ENCODE measurements around the gene CCDC50. TPM values are rescaled to one million over a fixed set of nuclear protein-coding genes. Genes with fewer than 3 reads are reported as not detected.

Gene CCDC50
- total RNA-seq, 1 donor from 2014 or later: 89.9 TPM

DNA sequence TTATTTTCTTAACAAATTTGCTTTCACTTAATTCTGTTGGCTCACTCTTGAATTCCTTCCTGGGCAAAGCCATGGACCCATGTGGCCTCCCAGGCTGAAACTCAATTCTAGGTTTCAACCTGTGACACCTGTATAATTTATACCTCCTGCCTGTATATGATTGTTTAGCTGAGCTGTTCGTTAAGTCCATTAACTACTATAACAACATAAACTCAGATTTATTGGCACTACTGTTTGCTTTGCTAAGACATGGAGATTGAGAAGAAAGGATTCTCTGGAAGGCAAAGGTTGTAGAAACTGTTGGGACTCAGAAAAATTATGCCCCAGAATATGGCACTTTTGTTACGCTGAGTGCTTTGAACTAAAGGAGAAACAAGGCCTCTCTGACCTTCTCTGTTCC lies 26.7 kb upstream of the CCDC50 start:
- peaks cover 2% of the 10 kb centered on the region for H3K9me3 Mint-ChIP-seq (ENCODE audit: unreplicated experiment)
- TF ChIP-seq, protein P1, sequence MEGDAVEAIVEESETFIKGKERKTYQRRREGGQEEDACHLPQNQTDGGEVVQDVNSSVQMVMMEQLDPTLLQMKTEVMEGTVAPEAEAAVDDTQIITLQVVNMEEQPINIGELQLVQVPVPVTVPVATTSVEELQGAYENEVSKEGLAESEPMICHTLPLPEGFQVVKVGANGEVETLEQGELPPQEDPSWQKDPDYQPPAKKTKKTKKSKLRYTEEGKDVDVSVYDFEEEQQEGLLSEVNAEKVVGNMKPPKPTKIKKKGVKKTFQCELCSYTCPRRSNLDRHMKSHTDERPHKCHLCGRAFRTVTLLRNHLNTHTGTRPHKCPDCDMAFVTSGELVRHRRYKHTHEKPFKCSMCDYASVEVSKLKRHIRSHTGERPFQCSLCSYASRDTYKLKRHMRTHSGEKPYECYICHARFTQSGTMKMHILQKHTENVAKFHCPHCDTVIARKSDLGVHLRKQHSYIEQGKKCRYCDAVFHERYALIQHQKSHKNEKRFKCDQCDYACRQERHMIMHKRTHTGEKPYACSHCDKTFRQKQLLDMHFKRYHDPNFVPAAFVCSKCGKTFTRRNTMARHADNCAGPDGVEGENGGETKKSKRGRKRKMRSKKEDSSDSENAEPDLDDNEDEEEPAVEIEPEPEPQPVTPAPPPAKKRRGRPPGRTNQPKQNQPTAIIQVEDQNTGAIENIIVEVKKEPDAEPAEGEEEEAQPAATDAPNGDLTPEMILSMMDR (IDR thresholded peaks at IDR 0.05; ENCODE audit: insufficient read depth, low read depth, low read length): no peak
- no peak for TF ChIP-seq EZH2 (IDR thresholded peaks at IDR 0.05; ENCODE audit: insufficient read depth, low read length)
- no peak for FAIRE-seq
- no peak overlapping the region for H3K4me3 ChIP-seq (ENCODE audit: insufficient read depth, low read depth, low read length)
- H3K36me3 Mint-ChIP-seq (ENCODE audit: low read depth, unreplicated experiment): no peaks in the 10 kb centered on the region
- no peak overlapping the region for H3K27ac Mint-ChIP-seq (ENCODE audit: unreplicated experiment)
- no peak overlapping the region for H3K9ac ChIP-seq (ENCODE audit: low read length)
- no peaks in the 10 kb centered on the region for H4K20me1 ChIP-seq (ENCODE audit: insufficient read depth, low read length)
- H3K4me1 ChIP-seq (ENCODE audit: insufficient read depth, low read length): no peaks in the 10 kb centered on the region
- no peaks in the 10 kb centered on the region for H3K27me3 ChIP-seq (ENCODE audit: insufficient read depth, low read length)
- peaks cover 7% of the 10 kb centered on the region for H3K27me3 Mint-ChIP-seq (ENCODE audit: low read depth, unreplicated experiment)
- H3K4me3 Mint-ChIP-seq (ENCODE audit: unreplicated experiment): no peak overlapping the region
- no peak overlapping the region for H3K4me2 ChIP-seq (ENCODE audit: low read length)
- H2AFZ ChIP-seq (ENCODE audit: low read depth, low read length): no peak overlapping the region
- no peaks in the 10 kb centered on the region for H3K36me3 ChIP-seq (ENCODE audit: insufficient read depth, low read length)
- H3K4me1 Mint-ChIP-seq (ENCODE audit: low read depth, unreplicated experiment): peaks cover 7% of the 10 kb centered on the region
- H3K27ac ChIP-seq (ENCODE audit: low read depth, low read length): no peak overlapping the region
- no peaks in the 10 kb centered on the region for H3K9me3 ChIP-seq (ENCODE audit: insufficient read depth, low read depth, low read length)
- no peaks in the 10 kb centered on the region for H3K79me2 ChIP-seq (ENCODE audit: insufficient read depth, low read length)
- DNase-seq (ENCODE audit: low read depth): no peak

DNA sequence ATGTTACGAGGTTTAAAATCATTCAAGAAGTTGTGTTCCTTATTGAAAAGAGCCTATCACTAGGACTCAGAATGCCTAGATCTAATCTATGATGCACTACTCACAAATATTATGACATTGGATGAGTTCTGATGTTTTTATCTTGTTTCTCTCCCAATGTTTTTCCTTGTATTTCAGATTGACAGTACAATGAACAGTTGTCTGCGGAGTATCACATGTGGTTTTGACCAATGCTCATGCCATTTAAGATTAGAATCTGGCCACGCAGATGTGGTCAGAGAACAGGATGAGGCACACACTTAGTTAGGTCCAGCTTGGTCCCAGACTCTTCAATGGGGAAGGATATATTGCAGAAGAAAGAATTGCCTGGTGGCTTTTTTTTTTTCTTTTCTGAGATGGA lies 25.6 kb upstream of the CCDC50 start:
- Histone ChIP-seq H4K20me1 (ENCODE audit: insufficient read depth, low read length) (no peaks in the 10 kb centered on the region), H3K4me2 (ENCODE audit: low read length) (no peak overlapping the region), H3K27me3 (ENCODE audit: insufficient read depth, low read length) (no peaks in the 10 kb centered on the region), H3K4me1 (ENCODE audit: insufficient read depth, low read length) (no peaks in the 10 kb centered on the region), H3K36me3 (ENCODE audit: insufficient read depth, low read length) (no peaks in the 10 kb centered on the region), H3K9me3 (ENCODE audit: insufficient read depth, low read depth, low read length) (no peaks in the 10 kb centered on the region), H3K4me3 (ENCODE audit: insufficient read depth, low read depth, low read length) (no peak overlapping the region), H3K27ac (ENCODE audit: low read depth, low read length) (no peak overlapping the region), H3K79me2 (ENCODE audit: insufficient read depth, low read length) (no peaks in the 10 kb centered on the region), H3K9ac (ENCODE audit: low read length) (no peak overlapping the region), H2AFZ (ENCODE audit: low read depth, low read length) (no peak overlapping the region)
- no peak overlapping the region for H3K4me3 Mint-ChIP-seq (ENCODE audit: unreplicated experiment)
- no peak overlapping the region for H3K27ac Mint-ChIP-seq (ENCODE audit: unreplicated experiment)
- H3K36me3 Mint-ChIP-seq (ENCODE audit: low read depth, unreplicated experiment): no peaks in the 10 kb centered on the region
- peaks cover 7% of the 10 kb centered on the region for H3K27me3 Mint-ChIP-seq (ENCODE audit: low read depth, unreplicated experiment)
- no peak for TF ChIP-seq EZH2 (IDR thresholded peaks at IDR 0.05; ENCODE audit: insufficient read depth, low read length)
- TF ChIP-seq, protein P1 (IDR thresholded peaks at IDR 0.05; ENCODE audit: insufficient read depth, low read depth, low read length): no peak
- DNase-seq (ENCODE audit: low read depth) (peak; percentile 30), FAIRE-seq (no peak)
- peaks cover 2% of the 10 kb centered on the region for H3K9me3 Mint-ChIP-seq (ENCODE audit: unreplicated experiment)
- peaks cover 7% of the 10 kb centered on the region for H3K4me1 Mint-ChIP-seq (ENCODE audit: low read depth, unreplicated experiment)

DNA sequence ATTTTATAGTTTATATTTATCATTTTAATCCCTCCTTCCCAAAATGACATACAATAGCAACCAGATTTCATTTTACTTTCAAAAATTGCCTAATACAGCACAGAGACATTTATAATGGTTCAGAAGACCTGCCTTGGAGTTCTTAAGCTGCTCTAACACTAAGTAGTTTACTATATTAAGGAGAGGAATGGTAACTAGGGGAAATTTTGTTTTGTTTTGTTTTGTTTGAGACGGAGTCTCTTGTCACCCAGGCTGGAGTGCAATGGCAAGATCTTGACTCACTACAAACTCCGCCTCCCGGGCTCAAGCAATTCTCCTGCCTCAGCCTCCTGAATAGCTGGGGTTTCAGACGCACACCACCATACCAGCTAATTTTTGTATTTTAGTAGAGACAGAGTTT lies 22.8 kb upstream of the CCDC50 start:
- Mint-ChIP-seq H3K4me1 (ENCODE audit: low read depth, unreplicated experiment) (peaks cover 7% of the 10 kb centered on the region), H3K36me3 (ENCODE audit: low read depth, unreplicated experiment) (no peaks in the 10 kb centered on the region), H3K27ac (ENCODE audit: unreplicated experiment) (no peak overlapping the region), H3K9me3 (ENCODE audit: unreplicated experiment) (peaks cover 2% of the 10 kb centered on the region), H3K4me3 (ENCODE audit: unreplicated experiment) (no peak overlapping the region), H3K27me3 (ENCODE audit: low read depth, unreplicated experiment) (peaks cover 4% of the 10 kb centered on the region)
- Histone ChIP-seq H3K4me1 (ENCODE audit: insufficient read depth, low read length) (no peaks in the 10 kb centered on the region), H3K79me2 (ENCODE audit: insufficient read depth, low read length) (no peaks in the 10 kb centered on the region), H3K9ac (ENCODE audit: low read length) (no peak overlapping the region), H3K4me2 (ENCODE audit: low read length) (no peak overlapping the region), H3K4me3 (ENCODE audit: insufficient read depth, low read depth, low read length) (no peak overlapping the region), H3K36me3 (ENCODE audit: insufficient read depth, low read length) (no peaks in the 10 kb centered on the region), H4K20me1 (ENCODE audit: insufficient read depth, low read length) (no peaks in the 10 kb centered on the region), H3K27ac (ENCODE audit: low read depth, low read length) (no peak overlapping the region), H3K27me3 (ENCODE audit: insufficient read depth, low read length) (no peaks in the 10 kb centered on the region), H2AFZ (ENCODE audit: low read depth, low read length) (no peak overlapping the region), H3K9me3 (ENCODE audit: insufficient read depth, low read depth, low read length) (no peaks in the 10 kb centered on the region)
- no peak for DNase-seq (ENCODE audit: low read depth)
- no peak for FAIRE-seq
- TF ChIP-seq, protein P1 (IDR thresholded peaks at IDR 0.05; ENCODE audit: insufficient read depth, low read depth, low read length): no peak
- TF ChIP-seq EZH2 (IDR thresholded peaks at IDR 0.05; ENCODE audit: insufficient read depth, low read length): no peak
